Esophagus squamous epithelium (tissue), 4 donors: ENCODE results near the gene ZDHHC9.
A peak's percentile ranks its signal among the peaks of the same experiment; 100 is the strongest.

Experiments
- CTCF ChIP-seq, 6 experiments: fragments of 450-650 bp in 4 of 6; fragments of 200-600 bp in 2 of 6; sonication (generic) in 2 of 6; IDR thresholded peaks; one replicate each; pipeline ENCODE4 v1.5.1; 2016 to 2019; ENCODE audit warnings: antibody characterized with exemption in 6 of 6, mild to moderate bottlenecking in 4 of 6, moderate library complexity in 4 of 6
- POLR2A ChIP-seq, 4 donors: fragments of 450-650 bp; IDR thresholded peaks; one replicate each; pipeline ENCODE4 v1.6.1; 2017; ENCODE audit warnings: antibody characterized with exemption in 4 of 4, mild to moderate bottlenecking in 4 of 4, moderate library complexity in 3 of 4

GRCh38 chrX:129779747-129780146, 63.9 kb downstream of the ZDHHC9 start, which contains the start of gene SASH3:
- no peak for TF ChIP-seq CTCF (IDR thresholded peaks at IDR 0.05)
- TF ChIP-seq POLR2A (IDR thresholded peaks at IDR 0.05), result peak in 1 of 4 donors; percentile 57
